DMS153 treated with DMSO at 0.1 percent for 48 hours (cell line): Measurements from ENCODE around the gene CDPF1.
"Not testable (repeated sequence)": the region's sequence is repeated elsewhere in the genome, so short reads cannot be mapped to it uniquely, and the experiment has no call there.

ENCODE experiments used
- DNase-seq: peaks from one replicate; lab custom pipeline; 2025; ENCODE audit not compliant: unreplicated experiment; lab: John Stamatoyannopoulos, UW

Gene CDPF1

DNA sequence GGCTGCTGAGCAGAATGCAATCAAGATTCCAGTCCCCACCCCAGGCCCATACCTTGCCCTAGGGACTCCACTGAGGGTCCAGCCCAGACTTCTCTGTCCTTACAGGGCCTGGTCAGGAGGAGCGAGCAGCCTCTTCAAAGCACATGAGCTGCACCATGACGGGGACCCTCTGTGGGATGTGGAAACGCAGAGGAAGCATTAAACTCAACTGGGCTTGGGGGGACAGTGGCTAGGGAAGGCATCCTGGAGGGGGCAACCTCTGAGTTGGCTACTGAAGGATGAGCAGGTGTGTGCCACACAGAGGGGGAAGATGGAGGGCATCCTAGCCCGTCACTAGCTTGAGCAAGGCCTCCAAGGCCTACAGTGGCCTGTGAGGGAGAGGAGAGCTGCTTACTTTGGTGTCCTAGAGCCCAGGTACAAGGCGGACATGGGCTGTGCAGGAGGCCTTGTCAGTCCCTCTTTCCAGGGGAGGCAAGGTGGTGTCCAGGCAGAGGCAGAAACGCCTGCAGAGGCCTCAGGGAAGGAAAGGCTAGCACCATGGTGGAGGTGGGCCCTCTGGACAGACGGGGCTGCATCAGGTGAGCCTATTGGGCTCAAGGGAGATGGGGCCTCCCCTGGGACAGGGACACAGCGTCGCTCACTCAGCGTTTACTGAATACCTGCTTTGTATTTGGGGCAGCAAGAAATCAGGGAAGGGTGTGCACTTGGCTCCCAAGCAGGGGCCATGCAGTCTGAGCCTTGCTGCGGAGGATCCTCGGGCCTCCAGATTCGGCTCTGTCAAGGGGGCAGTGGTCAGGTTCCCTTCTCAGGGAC is 32.0 kb upstream of the CDPF1 start:
- no peak for DNase-seq

DNA sequence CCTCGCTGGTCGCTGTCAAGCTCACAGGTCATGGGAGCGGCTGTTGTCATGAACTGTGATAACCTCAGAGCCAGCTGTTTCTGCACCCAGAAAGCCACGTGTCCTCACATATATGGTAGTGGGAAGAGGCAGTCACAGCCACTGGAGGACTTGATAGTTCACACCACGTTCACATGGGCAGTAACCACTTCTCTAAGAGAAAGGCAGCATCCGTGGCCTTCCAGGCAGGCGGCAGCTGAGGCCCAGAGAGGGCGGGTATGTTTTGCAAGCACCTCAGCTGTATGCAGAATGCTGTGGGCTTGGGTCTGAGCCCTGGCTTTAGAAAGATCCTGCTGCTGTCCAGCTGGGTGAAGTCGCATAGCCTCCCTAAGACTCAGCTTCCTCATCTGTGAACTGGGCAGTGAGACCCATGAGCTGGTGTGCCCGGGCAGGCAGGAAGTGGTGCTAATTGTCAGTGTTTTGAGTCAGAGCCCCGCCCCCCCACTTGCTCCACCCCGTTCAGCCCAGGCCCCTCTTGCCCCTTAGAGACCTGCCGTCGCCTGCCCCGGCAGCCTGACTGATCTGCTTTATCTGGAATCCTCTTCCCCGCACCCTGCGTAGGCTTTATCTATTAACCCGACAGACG is 31.0 kb upstream of the CDPF1 start:
- no peak for DNase-seq

DNA sequence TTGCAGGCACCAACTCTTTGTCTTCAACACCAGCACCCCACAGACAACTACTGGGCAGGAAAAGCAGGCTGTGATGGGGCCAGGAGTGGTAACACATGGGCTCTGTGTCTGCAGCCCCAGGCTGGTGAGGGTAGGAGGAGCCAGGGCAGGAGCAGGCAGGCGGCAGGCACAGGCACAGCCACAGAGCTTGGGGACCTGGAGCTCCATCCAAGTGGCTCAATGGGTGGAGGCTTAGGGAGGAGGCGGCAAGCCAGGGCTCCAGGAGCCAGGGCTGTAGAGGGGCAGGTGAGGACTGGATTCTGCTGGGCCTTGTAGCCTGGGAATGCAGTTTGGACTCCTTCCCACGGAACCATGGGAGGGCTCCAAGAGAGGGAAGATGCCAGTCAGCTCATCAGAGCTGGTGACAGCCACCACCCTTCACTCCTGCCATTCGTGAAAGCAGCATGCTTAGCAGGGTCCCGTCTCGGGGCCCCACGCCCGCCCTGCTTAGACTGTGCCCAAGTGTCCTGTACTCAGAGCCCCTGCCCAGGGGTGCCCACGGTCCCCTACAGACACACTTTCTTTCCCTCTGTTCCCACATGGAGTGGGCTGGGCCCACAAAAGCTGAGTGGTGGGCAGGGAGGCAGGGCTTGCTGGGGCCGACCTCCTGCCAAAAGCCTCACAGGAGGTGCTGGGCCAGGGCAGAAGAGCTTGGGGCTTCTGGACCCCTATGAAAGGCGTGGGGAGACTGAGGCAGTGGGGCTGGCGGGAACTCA is 30.1 kb upstream of the CDPF1 start:
- no peak for DNase-seq

DNA sequence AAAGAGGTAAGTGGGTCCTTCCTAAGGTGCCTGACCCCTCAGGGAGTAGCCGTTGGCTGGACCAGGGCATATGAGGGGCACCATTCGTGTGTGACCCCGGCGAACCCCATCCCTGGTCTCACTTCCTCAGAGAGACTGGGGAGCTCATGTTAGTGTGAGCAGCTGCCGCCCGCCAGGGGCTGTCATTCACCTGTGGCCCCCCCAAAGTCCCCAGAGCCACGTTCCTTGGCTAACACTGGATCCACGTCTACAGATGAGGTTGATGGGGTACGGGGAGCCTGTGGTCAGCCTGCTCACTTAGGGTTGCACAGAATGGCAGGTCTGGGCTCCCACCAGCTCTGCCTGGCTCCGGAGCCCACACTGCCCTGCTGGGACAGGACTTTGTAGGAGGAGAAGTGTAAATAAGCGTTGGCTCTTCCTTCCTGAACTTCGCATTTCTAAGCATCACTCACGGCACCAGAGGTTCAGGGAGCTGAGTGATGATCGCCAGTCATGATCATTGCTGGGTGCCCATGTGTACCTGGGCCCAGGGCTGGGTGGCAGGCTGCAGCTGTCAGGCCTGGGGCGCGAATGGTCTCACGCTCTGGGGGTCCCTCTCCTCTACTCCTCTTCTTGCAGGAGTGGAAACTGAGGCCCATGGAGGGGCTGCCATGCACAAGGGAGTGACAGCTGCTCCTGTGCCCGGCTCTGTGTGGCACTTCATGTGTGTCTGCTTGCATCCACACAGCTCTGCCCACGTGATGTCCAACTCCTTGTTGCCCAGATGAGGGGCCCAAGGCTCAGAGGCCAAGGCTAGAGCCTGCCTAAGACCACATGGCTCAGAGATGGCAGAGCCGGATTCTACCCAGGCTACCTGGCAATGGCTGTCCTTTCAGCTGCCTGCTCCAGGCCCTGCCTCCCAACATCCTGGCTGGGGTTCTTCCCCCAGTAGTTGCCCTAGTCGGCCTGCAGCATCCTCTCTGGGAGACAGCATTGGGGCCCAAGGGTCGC is 28.9 kb upstream of the CDPF1 start:
- no peak for DNase-seq

DNA sequence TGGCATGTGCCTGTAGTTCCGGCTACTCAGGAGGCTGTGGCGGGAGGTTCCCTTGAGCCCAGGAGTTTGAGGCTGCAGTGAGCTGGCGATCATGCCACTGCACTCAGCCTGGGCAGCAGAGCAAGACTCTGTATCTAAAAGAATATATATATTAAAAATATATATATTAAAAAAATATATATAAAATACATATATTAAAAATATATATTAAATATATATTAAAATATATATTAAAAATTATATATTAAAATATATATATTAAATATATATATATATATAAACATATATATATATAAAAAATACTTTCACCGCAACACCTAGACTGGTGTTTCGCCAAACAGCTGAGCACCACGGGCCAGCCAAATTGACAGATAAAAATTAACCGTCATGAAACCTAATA is 26.5 kb upstream of the CDPF1 start:
- no peak for DNase-seq

DNA sequence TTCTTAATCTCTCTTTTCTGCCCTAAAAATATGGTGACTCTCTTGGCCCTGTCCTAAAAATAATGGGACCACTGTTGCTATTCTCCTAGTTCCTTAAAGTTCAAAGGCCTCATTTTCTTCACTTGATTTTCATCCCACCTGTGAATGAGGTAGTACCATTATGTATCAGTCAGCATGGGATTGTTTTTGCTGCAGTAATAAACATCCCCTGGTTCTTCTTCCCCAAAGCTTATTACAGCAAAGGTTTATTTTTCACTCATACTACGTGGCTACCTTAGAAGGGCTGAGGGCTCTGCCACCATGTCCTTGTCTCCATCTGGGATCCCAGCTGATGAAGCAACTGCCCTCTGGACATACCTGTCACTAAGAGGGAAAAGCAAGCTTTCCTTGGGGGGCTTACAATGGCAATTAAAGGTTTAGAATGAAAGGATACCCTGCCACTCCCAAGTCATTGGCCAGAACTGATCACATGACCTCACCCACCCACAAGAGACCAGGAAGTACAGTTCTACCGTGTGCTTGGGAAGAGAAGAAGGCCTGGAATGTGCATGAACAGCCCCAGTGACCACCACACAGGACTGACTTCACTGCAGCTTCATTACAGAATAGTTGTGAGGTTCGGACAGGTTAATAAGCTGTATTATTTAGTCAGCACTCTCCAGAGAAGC is 25.5 kb upstream of the CDPF1 start:
- DNase-seq = no peak

DNA sequence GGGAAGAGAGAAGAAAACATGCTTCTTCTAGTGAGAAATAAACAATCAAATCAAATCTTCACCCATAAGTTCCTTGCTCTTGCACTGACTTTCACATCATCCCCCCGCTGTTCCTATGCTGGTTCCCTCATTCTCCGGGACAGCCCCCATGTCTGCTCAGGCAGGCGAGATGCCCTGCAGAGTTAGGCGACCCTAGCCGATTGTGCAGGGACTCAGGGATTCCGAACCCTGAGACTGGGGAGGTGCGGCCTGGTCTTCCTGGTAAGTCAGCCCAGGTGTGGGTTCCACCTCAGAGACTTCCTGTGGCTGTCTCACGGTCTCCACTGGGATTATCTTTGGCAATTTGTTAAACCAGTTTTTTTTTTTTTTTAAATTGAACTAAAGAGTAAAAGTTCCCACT is 24.3 kb upstream of the CDPF1 start:
- DNase-seq = no peak

DNA sequence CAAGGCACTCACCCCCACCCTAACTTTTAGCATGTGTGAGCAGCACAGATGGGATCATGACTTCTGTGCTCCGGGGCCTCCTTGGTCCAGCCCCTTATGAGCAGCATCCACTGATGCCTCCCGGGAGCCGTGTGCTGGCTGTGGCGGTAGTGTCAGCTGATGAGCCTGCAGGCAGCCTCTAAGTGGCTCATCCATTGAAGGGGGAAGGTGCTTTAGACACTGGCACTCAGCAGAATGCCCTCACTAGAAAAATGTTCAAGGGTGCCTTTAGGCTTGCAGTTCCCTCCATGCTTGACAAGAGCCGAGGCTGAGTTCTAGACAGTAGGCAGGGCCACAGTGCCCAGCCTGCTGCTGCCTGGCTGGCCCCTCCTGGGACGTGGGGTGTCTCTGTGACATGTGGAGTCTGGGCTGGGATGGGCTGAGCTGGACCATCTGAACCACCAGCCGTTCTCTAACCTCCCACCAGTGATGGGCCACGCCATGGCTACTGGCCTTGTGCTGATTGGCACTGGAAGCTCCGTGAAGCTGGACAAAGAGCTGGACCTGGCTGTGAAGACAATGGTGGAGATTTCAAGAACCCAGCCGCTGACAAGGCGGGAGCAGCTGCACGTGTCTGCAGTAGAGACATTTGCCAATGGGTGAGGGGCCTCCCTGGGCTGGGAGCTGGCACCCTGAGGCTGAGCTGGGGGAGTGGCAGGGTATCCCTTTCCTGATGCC is 23.5 kb upstream of the CDPF1 start:
- no peak for DNase-seq

DNA sequence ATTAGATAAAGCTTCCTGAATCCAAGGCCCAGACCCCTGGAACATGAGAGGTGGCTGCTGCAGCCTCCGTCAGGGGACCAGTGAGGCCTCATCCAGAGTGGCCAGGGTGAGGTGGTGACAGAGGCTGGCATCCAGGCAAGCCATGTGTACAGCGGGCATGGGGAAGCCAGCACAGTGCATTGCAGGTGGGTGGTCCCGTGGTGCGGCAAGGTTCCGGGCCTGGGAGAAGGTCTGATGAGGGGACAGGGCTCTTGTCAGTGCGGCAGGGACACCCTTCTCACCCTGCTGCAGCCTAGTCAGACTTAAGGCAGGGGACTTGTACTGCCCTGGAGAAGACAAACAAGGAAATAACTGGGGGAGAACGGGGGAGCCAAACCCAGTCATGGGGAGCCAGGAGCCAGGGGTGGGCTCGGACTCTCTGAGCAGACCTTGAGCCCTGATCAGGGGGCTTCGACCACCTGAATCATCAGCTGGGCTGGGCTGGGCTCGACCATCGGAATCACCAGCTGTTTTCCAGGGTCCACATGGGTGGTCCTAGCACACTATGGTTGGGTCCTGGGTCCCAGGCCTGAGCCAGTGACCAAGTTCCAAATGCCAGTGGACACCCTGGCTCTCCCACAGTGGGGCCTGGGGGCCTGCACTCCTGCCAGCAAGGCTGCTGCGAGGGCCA is 22.8 kb upstream of the CDPF1 start:
- no peak for DNase-seq

DNA sequence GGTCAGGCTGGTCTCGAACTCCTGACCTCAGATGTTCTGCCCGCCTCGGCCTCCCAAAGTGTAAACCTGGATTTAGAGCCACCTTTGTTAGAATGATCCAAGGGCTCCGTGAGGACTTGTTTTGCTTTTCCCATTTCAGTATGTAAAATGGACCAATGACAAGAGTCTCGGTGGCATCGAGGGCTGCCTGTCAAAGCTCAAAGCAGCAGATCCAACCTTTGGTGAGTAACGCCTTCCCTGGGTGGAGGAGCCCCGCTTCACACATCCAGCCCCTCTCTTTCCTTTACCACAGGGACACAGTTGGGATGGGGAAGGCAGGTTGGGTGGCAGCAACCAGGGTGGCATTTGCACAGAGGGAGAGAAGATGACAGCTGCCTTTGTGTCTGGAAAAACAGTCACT is 22.1 kb upstream of the CDPF1 start:
- DNase-seq = no peak

DNA sequence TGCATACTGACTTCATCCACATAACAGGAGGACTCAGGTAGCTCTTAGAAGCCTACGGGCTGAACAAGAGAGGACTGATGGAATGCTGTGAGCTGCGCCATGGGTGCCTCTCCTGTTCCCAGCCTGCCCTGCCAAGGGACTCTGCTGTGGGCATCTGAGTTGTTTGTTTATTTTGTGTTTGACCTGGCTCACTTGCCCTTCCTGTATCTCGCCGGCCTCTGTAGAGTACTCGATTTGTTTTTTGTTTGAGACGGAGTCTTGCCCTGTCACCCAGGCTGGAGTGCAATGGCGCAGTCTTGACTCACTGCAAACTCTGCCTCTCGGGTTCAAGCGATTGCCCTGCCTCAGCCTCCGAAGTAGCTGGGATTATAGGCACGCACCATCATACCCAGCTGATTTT is 19.5 kb upstream of the CDPF1 start:
- DNase-seq = no peak

DNA sequence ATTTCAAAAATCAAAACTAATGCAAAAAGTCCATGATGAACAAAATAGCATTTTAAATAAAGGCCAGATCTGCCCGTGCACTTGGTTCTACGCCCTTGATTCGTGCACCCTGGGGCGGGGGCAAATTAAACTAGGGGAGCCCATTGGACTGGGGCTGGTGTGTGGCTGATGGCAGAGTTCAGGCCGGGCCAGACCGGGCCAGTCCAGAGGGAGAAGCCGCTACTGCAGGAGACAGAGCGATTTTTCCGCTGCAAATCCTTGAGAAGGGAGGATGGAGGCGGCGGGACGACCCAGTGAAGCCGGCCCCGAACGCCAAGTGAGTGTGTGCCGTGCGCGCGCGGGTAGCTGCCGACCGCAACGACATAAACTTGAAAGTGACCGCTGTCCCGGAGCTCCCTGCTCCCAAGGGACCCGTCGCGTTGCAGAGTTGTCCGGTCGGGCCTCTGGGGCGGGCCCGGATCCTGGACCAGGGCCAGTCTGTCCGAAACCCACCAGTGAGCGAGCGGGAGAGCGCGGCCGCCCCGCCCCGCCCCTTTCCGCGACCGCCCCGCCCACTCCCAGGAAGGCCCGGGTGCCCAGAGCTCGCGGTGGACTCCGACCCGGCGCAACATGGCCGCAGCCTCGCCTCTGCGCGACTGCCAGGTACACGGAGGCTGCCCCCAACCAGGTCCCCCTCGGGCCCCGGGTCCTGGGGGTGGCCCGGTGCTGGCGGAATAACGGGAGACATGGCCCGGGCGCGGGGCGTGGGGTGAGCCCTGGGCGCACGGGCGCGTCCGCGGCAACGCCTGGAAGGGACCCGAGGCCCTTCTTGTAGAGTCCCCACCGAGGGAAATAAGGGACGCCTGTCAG is 17.6 kb upstream of the CDPF1 start, which contains the start of gene TTC38:
Gene TTC38, plus strand, starts transcription at position 578 of the 849 bp plus-strand sequence. Its CDS starts 32 bp downstream, at position 610.
- peak; percentile 7 for DNase-seq

DNA sequence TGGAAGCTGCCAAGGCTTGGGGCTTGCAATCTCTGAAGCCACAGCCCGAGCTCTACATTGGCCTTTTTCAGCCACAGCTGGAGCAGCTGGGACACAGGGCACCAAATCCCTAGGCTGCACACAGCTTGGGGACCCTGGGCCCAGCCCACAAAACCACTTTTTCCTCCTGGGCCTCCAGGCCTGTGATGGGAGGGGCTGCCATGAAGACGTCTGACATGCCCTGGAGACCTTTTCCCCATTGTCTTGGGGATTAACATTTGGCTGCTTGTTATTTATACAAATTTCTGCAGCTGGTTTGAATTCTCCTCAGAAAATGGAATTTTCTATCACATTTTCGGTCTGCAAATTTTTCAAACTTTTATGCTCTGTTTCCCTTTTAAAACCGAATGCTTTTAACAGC is 15.5 kb upstream of the CDPF1 start:
- not testable (repeated sequence) for DNase-seq

DNA sequence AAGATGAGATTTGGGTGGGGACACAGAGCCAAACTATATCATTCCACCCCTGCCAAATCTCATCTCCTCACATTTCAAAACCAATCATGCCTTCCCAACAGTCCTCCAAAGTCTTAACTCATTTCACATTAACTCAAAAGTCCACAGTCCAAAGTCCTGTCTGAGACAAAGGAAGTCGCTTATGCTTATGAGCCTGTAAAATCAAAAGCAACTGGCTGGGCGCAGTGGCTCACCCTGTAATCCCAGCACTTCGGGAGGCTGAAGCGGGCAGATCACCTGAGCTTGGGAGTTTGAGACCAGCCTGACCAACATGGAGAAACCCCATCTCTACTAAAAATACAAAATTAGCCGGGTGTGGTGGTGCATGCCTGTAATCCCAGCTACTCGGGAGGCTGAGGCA is 14.4 kb upstream of the CDPF1 start:
- DNase-seq = not testable (repeated sequence)

DNA sequence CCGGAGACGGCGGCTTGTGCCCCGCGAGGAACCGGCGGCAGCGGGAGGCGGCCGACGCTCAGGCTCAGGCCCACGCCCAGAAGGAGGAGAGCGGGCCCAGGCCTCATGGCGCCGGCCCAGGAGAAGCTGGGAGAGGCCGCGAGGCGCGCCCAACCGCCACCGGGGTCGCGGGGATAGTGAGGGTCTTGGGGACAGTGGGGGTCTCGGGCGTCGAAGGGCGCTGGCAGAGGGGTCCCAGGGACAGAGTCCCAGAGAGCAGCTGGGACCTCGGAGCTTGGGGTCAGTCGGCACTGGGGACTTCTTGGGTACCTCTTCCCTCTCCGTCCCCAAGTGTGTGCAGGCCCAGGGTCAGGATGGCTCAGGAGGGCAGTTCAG is 13.1 kb upstream of the CDPF1 start, which contains the start of gene PKDREJ:
Gene PKDREJ, minus strand, starts transcription at position 128 of the 375 bp plus-strand sequence. Its CDS starts 21 bp downstream, at position 107.
- DNase-seq = no peak

DNA sequence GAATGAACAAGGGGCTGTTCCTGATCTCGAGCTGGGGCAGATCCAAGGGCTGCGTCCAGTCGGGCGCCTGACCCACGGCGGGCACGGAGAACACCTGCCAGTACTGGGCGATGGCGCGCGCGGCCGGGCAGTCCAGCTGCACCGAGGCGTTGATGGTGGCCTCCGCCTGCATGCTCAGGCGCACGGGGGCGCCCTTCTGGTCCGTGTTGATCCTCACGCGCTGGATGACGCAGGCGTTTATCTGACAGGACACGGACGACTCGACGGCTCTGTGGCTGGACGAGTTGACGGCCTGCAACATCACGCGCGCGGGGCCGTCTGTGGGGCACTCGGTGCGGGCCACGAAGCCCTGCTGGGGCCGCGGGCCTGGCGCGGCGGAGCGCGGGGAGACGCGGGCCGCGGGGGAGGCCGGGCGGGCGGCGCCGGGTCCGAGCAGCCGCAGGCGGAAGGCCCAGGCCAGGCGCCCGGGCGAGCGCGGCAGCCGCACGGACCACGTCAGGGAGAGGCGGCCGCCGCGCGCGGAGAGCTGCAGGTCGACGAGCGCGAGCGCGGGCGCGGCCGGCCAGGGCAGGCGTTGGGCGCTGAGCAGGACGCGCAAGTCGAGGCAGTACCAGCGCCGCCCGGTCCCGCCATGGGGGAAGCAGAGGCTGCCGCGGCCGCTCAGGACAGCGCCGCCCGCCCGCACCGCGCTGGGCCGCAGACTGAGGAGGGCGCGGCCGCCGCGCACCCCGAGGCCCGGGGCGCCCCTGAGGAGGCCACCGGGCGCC is 12.5 kb upstream of the CDPF1 start:
- no peak for DNase-seq

DNA sequence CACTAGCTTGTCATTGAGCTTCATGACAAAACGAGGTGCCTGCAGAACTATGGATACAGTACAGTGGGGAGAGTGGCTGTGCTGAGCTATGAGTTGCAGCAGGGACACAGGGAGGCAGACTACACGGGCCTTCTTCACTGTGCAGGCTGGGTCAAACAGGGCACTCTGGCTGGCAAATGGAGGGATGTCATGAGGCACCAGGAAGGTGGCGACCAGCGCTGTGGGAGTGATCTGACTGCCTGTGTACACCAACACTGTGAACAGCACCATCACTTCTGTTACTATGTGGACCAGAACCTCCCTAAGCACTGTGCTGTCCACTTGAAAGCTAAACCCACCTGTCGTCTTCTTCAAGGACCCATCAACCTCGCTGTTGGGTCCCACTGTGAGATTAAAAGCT is 9.9 kb upstream of the CDPF1 start:
- no peak for DNase-seq
